Measurements from ENCODE around the gene PRSS22. TPM values are rescaled to one million over a fixed set of nuclear protein-coding genes. Genes with fewer than 3 reads are reported as not detected.

PRSS22 gene
- total and polyA plus RNA-seq, 2 experiments from 2014 or later = not detected

- H3K27me3 ChIP-seq = peaks cover 8% of the 10 kb centered on the region
- TF ChIP-seq CTCF (IDR thresholded peaks at IDR 0.05; ENCODE audit: low read depth, low read length) = no peak
- H3K4me3 ChIP-seq = no peak overlapping the region
- no peak for DNase-seq (ENCODE audit: low read depth in 1 of 2, low spot score in 1 of 2)
- H3K27ac ChIP-seq = no peak overlapping the region
- no peaks in the 10 kb centered on the region for H3K36me3 ChIP-seq
- H3K4me1 ChIP-seq (ENCODE audit: low read depth) = no peaks in the 10 kb centered on the region
- H3K9me3 ChIP-seq (ENCODE audit: low read depth) = no peaks in the 10 kb centered on the region
These were observed 49.8 kb downstream of the PRSS22 start for GRCh38 chr16:2808181-2808580.

- H3K4me3 ChIP-seq = no peak overlapping the region
- H3K36me3 ChIP-seq = no peaks in the 10 kb centered on the region
- no peaks in the 10 kb centered on the region for H3K9me3 ChIP-seq (ENCODE audit: low read depth)
- TF ChIP-seq CTCF (IDR thresholded peaks at IDR 0.05; ENCODE audit: low read depth, low read length) = no peak
- H3K4me1 ChIP-seq (ENCODE audit: low read depth) = no peaks in the 10 kb centered on the region
- no peak overlapping the region for H3K27ac ChIP-seq
- peaks cover 8% of the 10 kb centered on the region for H3K27me3 ChIP-seq
- no peak for DNase-seq (ENCODE audit: low read depth in 1 of 2, low spot score in 1 of 2)
These were observed 51.7 kb downstream of the PRSS22 start for GRCh38 chr16:2806286-2806685.

GRCh38 chr16:2804728-2805127 lies 53.2 kb downstream of the PRSS22 start:
- Histone ChIP-seq H3K4me1 (ENCODE audit: low read depth) (no peaks in the 10 kb centered on the region), H3K4me3 (no peak overlapping the region)

GRCh38 chr16:2803545-2804195 lies 54.3 kb downstream of the PRSS22 start:
- no peak for DNase-seq (ENCODE audit: low read depth in 1 of 2, low spot score in 1 of 2)
- Histone ChIP-seq H3K36me3 (no peaks in the 10 kb centered on the region), H3K27me3 (peaks cover 8% of the 10 kb centered on the region), H3K4me1 (ENCODE audit: low read depth) (no peaks in the 10 kb centered on the region), H3K9me3 (ENCODE audit: low read depth) (no peaks in the 10 kb centered on the region), H3K27ac (no peak overlapping the region), H3K4me3 (no peak overlapping the region)
- no peak for TF ChIP-seq CTCF (IDR thresholded peaks at IDR 0.05; ENCODE audit: low read depth, low read length)

More at GRCh38 chr16:2804728-2805127, 53.2 kb downstream of the PRSS22 start:
- no peak for DNase-seq (ENCODE audit: low read depth in 1 of 2, low spot score in 1 of 2)
- Histone ChIP-seq H3K27me3 (peaks cover 8% of the 10 kb centered on the region), H3K27ac (no peak overlapping the region), H3K9me3 (ENCODE audit: low read depth) (no peaks in the 10 kb centered on the region), H3K36me3 (no peaks in the 10 kb centered on the region)
- no peak for TF ChIP-seq CTCF (IDR thresholded peaks at IDR 0.05; ENCODE audit: low read depth, low read length)

Other genes starting within 250 kb of the PRSS22 start
- gene KCTD5, start 175.6 kb downstream of the PRSS22 start, total RNA-seq = 32.9 and 67.2 TPM in 2 replicates
- gene KCTD5, start 175.6 kb downstream of the PRSS22 start, polyA plus RNA-seq = 32.6 and 35.0 TPM in 2 replicates
- 13.0 and 17.0 TPM in 2 replicates for gene PRSS27, start 137.9 kb downstream of the PRSS22 start, total RNA-seq
- gene PRSS27, start 137.9 kb downstream of the PRSS22 start, polyA plus RNA-seq = 12.1 and 14.5 TPM in 2 replicates
- gene SRRM2, start 105.5 kb downstream of the PRSS22 start, total RNA-seq = 131 and 321 TPM in 2 replicates
- gene SRRM2, start 105.5 kb downstream of the PRSS22 start, polyA plus RNA-seq = 592 and 734 TPM in 2 replicates
- 180 and 435 TPM in 2 replicates for gene ELOB, start 80.9 kb downstream of the PRSS22 start, total RNA-seq
- 606 and 614 TPM in 2 replicates for gene ELOB, start 80.9 kb downstream of the PRSS22 start, polyA plus RNA-seq
- gene PRSS33, start 70.6 kb downstream of the PRSS22 start, total RNA-seq = not detected in 2 replicates
- gene PRSS33, start 70.6 kb downstream of the PRSS22 start, polyA plus RNA-seq = not detected in 2 replicates
- not detected in 2 replicates for gene PRSS41, start 59.7 kb downstream of the PRSS22 start, total RNA-seq
- gene PRSS41, start 59.7 kb downstream of the PRSS22 start, polyA plus RNA-seq = not detected in 2 replicates
- gene PRSS21, start 40.9 kb downstream of the PRSS22 start, total RNA-seq = not detected in 2 replicates
- not detected in 2 replicates for gene PRSS21, start 40.9 kb downstream of the PRSS22 start, polyA plus RNA-seq
- not detected in 2 replicates for gene ZG16B, start 27.9 kb downstream of the PRSS22 start, total RNA-seq
- not detected in 2 replicates for gene ZG16B, start 27.9 kb downstream of the PRSS22 start, polyA plus RNA-seq
- 134 and 148 TPM in 2 replicates for gene FLYWCH2, start 25.0 kb upstream of the PRSS22 start, total RNA-seq
- gene FLYWCH2, start 25.0 kb upstream of the PRSS22 start, polyA plus RNA-seq = 59.2 and 66.1 TPM in 2 replicates
- 33.2 and 58.7 TPM in 2 replicates for gene FLYWCH1, start 53.8 kb upstream of the PRSS22 start, total RNA-seq
- 34.7 and 41.1 TPM in 2 replicates for gene FLYWCH1, start 53.8 kb upstream of the PRSS22 start, polyA plus RNA-seq
- 2.6 and 3.9 TPM in 2 replicates for gene KREMEN2, start 106.1 kb upstream of the PRSS22 start, total RNA-seq
- 1.3 and 2.5 TPM in 2 replicates for gene KREMEN2, start 106.1 kb upstream of the PRSS22 start, polyA plus RNA-seq
- 3.1 and 9.9 TPM in 2 replicates for gene PAQR4, start 111.2 kb upstream of the PRSS22 start, total RNA-seq
- 3.9 and 11.0 TPM in 2 replicates for gene PAQR4, start 111.2 kb upstream of the PRSS22 start, polyA plus RNA-seq
- 26.2 and 28.1 TPM in 2 replicates for gene PKMYT1, start 122.3 kb upstream of the PRSS22 start, total RNA-seq
- gene PKMYT1, start 122.3 kb upstream of the PRSS22 start, polyA plus RNA-seq = 30.6 and 36.8 TPM in 2 replicates
- 3.2 and 6.3 TPM in 2 replicates for gene CLDN9, start 154.8 kb upstream of the PRSS22 start, total RNA-seq
- 8.4 and 8.5 TPM in 2 replicates for gene CLDN9, start 154.8 kb upstream of the PRSS22 start, polyA plus RNA-seq
- 148 and 210 TPM in 2 replicates for gene CLDN6, start 160.0 kb upstream of the PRSS22 start, total RNA-seq
- 244 and 344 TPM in 2 replicates for gene CLDN6, start 160.0 kb upstream of the PRSS22 start, polyA plus RNA-seq
- gene TNFRSF12A, start 162.2 kb upstream of the PRSS22 start, total RNA-seq = 115 and 122 TPM in 2 replicates
- gene TNFRSF12A, start 162.2 kb upstream of the PRSS22 start, polyA plus RNA-seq = 106 and 142 TPM in 2 replicates
- 48.3 and 50.8 TPM in 2 replicates for gene HCFC1R1, start 165.8 kb upstream of the PRSS22 start, total RNA-seq
- gene HCFC1R1, start 165.8 kb upstream of the PRSS22 start, polyA plus RNA-seq = 109 and 140 TPM in 2 replicates
- gene THOC6, start 165.9 kb upstream of the PRSS22 start, total RNA-seq = 34.8 and 36.9 TPM in 2 replicates
- 61.3 and 65.7 TPM in 2 replicates for gene THOC6, start 165.9 kb upstream of the PRSS22 start, polyA plus RNA-seq
- gene BICDL2, start 178.8 kb upstream of the PRSS22 start, total RNA-seq = not detected in 2 replicates
- gene BICDL2, start 178.8 kb upstream of the PRSS22 start, polyA plus RNA-seq = 0.19 TPM in 1 of 2 replicates, not detected in the other
- 0.03 TPM in 1 of 2 replicates, not detected in the other for gene MMP25, start 188.4 kb upstream of the PRSS22 start, total RNA-seq
- 4.3 and 5.8 TPM in 2 replicates for gene MMP25, start 188.4 kb upstream of the PRSS22 start, polyA plus RNA-seq
- gene IL32, start 207.5 kb upstream of the PRSS22 start, total RNA-seq = 0.66 TPM in 1 of 2 replicates, not detected in the other
- gene IL32, start 207.5 kb upstream of the PRSS22 start, polyA plus RNA-seq = 0.35 TPM in 1 of 2 replicates, not detected in the other
- 0.42 and 0.78 TPM in 2 replicates for gene ZSCAN10, start 241.1 kb upstream of the PRSS22 start, total RNA-seq
- gene ZSCAN10, start 241.1 kb upstream of the PRSS22 start, polyA plus RNA-seq = 0.74 TPM in 1 of 2 replicates, not detected in the other

Measured in cardiac muscle cell (in vitro differentiated cells and primary cell).